Head of caudate nucleus (tissue), 42 donors: ENCODE measurements around the gene GCC2.
"Not testable (repeated sequence)": the region's sequence is repeated elsewhere in the genome, so short reads cannot be mapped to it uniquely, and the experiment has no call there.

Source experiments
- DNase-seq, 42 donors: peaks; one replicate each; pipeline versions ENCODE4 v3.0.0 to v3.0.0-alpha.2; 2020 to 2021; ENCODE audit warnings: mixed read lengths in 7 of 42
- intact Hi-C: fragments of 100-400 bp; cut with DNase I; formaldehyde crosslinking; loops from one replicate; pipeline ENCODE4 v1.15.0; 2022

Gene GCC2

GRCh38 chr2:108492364-108492763, 43.4 kb downstream of the GCC2 start:
- intact Hi-C loops = no loop called here
- DNase-seq = peak in 22 of 42 donors; percentile 3 to 59 (median 25)

- DNase-seq, intact Hi-C loops: not testable (repeated sequence)
Measured at GRCh38 chr2:108496167-108496566, 47.2 kb downstream of the GCC2 start.

GRCh38 chr2:108507620-108508019, 58.6 kb downstream of the GCC2 start:
- DNase-seq, intact Hi-C loops: not testable (repeated sequence)

- DNase-seq, intact Hi-C loops: not testable (repeated sequence)
Measured at GRCh38 chr2:108512431-108512830, 63.4 kb downstream of the GCC2 start.

- intact Hi-C loops, DNase-seq: not testable (repeated sequence)
Measured at GRCh38 chr2:108514478-108514877, 65.5 kb downstream of the GCC2 start.

GRCh38 chr2:108524688-108525087, 75.7 kb downstream of the GCC2 start:
- intact Hi-C loops = not testable (repeated sequence)

GRCh38 chr2:108525258-108525657, 76.3 kb downstream of the GCC2 start:
- DNase-seq, intact Hi-C loops: not testable (repeated sequence)

More at GRCh38 chr2:108524688-108525087, 75.7 kb downstream of the GCC2 start:
- not testable (repeated sequence) for DNase-seq

- intact Hi-C loops = no loop called here
- no peak for DNase-seq
Measured at GRCh38 chr2:108531674-108532055, 82.7 kb downstream of the GCC2 start.

- peak; percentile 67 to 97 (median 90) for DNase-seq
- intact Hi-C loops = no loop called here
Measured at GRCh38 chr2:108533832-108534583, 85.0 kb downstream of the GCC2 start, which contains the start of gene LIMS1. Gene LIMS1 (plus strand): TSS chr2:108534470. CDS start chr2:108534563, 93 bp downstream.

- intact Hi-C loops = no loop called here
- peak; percentile 12 to 72 (median 43) for DNase-seq
Measured at GRCh38 chr2:108534584-108535356, 85.8 kb downstream of the GCC2 start.

GRCh38 chr2:108535357-108535631, 86.3 kb downstream of the GCC2 start:
- intact Hi-C loops = no loop called here
- DNase-seq = peak in 1 of 42 donors; percentile 18

- intact Hi-C loops = no loop called here
- DNase-seq = no peak
Measured at GRCh38 chr2:108536133-108536780, 87.3 kb downstream of the GCC2 start.

GRCh38 chr2:108536911-108537310, 87.9 kb downstream of the GCC2 start:
- intact Hi-C loops = no loop called here
- no peak for DNase-seq

GRCh38 chr2:108538000-108538625, 89.1 kb downstream of the GCC2 start:
- intact Hi-C loops = no loop called here
- peak in 31 of 42 donors; percentile 7 to 80 (median 46) for DNase-seq

- intact Hi-C loops = no loop called here
- DNase-seq = no peak
Measured at GRCh38 chr2:108541451-108541850, 92.4 kb downstream of the GCC2 start.

GRCh38 chr2:108542071-108542470, 93.1 kb downstream of the GCC2 start:
- intact Hi-C loops = no loop called here

GRCh38 chr2:108547606-108548005, 98.6 kb downstream of the GCC2 start:
- intact Hi-C loops = no loop called here
- DNase-seq = no peak

More at GRCh38 chr2:108542071-108542470, 93.1 kb downstream of the GCC2 start:
- no peak for DNase-seq

GRCh38 chr2:108548208-108549003, 99.4 kb downstream of the GCC2 start:
- no peak for DNase-seq
- intact Hi-C loops = no loop called here

GRCh38 chr2:108552566-108552965, 103.6 kb downstream of the GCC2 start:
- intact Hi-C loops = no loop called here

More at GRCh38 chr2:108552566-108552965, 103.6 kb downstream of the GCC2 start:
- DNase-seq = peak in 1 of 42 donors; percentile 21
